ENCODE data around the gene PCDHGB5. TPM values are rescaled to one million over a fixed set of nuclear protein-coding genes. Genes with fewer than 3 reads are reported as not detected.
"Not testable (repeated sequence)": the region's sequence is repeated elsewhere in the genome, so short reads cannot be mapped to it uniquely, and the experiment has no call there.

Gene PCDHGB5
- total and polyA plus RNA-seq, 8 donors: 1.1 to 7.9 (median 4.5) TPM

DNA sequence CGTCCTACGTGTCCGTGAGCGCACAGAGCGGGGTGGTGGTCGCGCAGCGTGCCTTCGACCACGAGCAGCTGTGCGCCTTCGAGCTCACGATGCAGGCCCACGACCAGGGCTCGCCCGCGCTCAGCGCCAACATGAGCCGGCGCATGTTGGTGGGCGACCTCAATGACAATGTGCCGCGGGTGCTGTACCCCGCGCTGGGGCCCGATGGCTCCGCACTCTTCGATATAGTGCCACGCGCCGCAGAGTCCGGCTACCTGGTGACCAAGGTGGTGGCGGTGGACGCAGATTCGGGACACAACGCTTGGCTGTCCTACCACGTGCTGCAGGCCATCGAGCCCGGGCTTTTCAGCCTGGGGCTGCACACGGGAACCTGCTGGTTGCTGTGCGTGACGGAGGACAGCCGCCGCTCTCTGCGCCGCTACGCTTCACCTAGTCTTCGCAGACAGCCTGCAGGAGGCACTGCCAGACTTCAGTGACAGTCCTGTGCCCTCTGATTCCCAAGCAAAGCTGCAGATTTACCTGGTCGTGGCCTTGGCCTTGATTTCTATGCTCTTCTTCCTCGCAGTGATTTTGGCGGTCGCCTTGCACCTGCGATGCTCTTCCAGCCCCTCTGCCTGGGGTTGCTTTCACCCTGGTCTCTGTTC, 30.2 kb downstream of the PCDHGB5 start:
- FAIRE-seq (no peak), ATAC-seq (no peak), DNase-seq (peak in 1 of 6 donors; percentile 44)
- Histone ChIP-seq H3K4me3 (no peak overlapping the region), H3K27ac (no peak overlapping the region), H3K4me1 (no peaks in the 10 kb centered on the region), H3K9me3 (peaks cover 0 to 44% (median 0%) of the 10 kb centered on the region in 4 donors), H3K27me3 (no peaks in the 10 kb centered on the region), H3K36me3 (no peaks in the 10 kb centered on the region)
- WGBS, 2 donors: 27 to 33% methylated on average over 53 of the region's 53 CpGs
- intact Hi-C loops (cut with DNase I): loop anchor here in 1 of 3 donors (10.0 kb wide), 1 partner anchor 63 kb away; the partner anchor contains the start of gene PCDHGA5
- TF ChIP-seq CTCF (IDR thresholded peaks at IDR 0.05): no peak

- WGBS, 2 donors: 10% methylated on average over 33 of the region's 33 CpGs
- Histone ChIP-seq H3K4me3 (peak within 1 kb of the TSS in 1 of 4 donors; percentile 13), H3K27me3 (no peaks in the 10 kb centered on the region), H3K4me1 (no peaks in the 10 kb centered on the region), H3K27ac (no peak within 1 kb of the TSS), H3K9me3 (peaks cover 0 to 33% (median 0%) of the 10 kb centered on the region in 4 donors), H3K36me3 (no peaks in the 10 kb centered on the region)
- DNase-seq (no peak), FAIRE-seq (no peak), ATAC-seq (peak in 3 of 4 donors; percentile 55 to 84 (median 74))
- no peak for TF ChIP-seq CTCF (IDR thresholded peaks at IDR 0.05)
- intact Hi-C loops (cut with DNase I): no loop called here
Observed at GRCh38 chr5:141430332-141431113, 32.8 kb downstream of the PCDHGB5 start, which contains the start of gene PCDHGA12. Gene PCDHGA12 (plus strand): TSS chr5:141430507. CDS start chr5:141430760, 253 bp downstream.

DNA sequence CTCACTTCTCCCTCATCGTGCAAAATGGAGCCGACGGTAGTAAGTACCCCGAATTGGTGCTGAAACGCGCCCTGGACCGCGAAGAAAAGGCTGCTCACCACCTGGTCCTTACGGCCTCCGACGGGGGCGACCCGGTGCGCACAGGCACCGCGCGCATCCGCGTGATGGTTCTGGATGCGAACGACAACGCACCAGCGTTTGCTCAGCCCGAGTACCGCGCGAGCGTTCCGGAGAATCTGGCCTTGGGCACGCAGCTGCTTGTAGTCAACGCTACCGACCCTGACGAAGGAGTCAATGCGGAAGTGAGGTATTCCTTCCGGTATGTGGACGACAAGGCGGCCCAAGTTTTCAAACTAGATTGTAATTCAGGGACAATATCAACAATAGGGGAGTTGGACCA, 33.5 kb downstream of the PCDHGB5 start:
- 10% methylated on average over 37 of the region's 37 CpGs for WGBS, 2 donors
- DNase-seq (peak in 1 of 6 donors; percentile 40), FAIRE-seq (no peak), ATAC-seq (peak in 2 of 4 donors; percentile 24 to 60)
- Histone ChIP-seq H3K4me1 (no peaks in the 10 kb centered on the region), H3K9me3 (peaks cover 0 to 27% (median 0%) of the 10 kb centered on the region in 4 donors), H3K36me3 (no peaks in the 10 kb centered on the region), H3K27ac (no peak overlapping the region), H3K4me3 (peak overlapping the region in 1 of 4 donors; percentile 13), H3K27me3 (no peaks in the 10 kb centered on the region)
- TF ChIP-seq CTCF (IDR thresholded peaks at IDR 0.05): no peak
- intact Hi-C loops (cut with DNase I): no loop called here

- H3K27ac ChIP-seq; ATAC-seq; H3K36me3 ChIP-seq; H3K4me1 ChIP-seq; FAIRE-seq; H3K4me3 ChIP-seq; intact Hi-C loops (cut with DNase I); H3K27me3 ChIP-seq: not testable (repeated sequence)
- peaks cover 0 to 26% (median 0%) of the 10 kb centered on the region in 4 donors for H3K9me3 ChIP-seq
- DNase-seq: peak in 1 of 6 donors; percentile 32
- WGBS, 2 donors: 19 to 22% methylated on average over 18 to 38 of the region's 38 CpGs
Observed at GRCh38 chr5:141432308-141432707, 34.6 kb downstream of the PCDHGB5 start.

DNA sequence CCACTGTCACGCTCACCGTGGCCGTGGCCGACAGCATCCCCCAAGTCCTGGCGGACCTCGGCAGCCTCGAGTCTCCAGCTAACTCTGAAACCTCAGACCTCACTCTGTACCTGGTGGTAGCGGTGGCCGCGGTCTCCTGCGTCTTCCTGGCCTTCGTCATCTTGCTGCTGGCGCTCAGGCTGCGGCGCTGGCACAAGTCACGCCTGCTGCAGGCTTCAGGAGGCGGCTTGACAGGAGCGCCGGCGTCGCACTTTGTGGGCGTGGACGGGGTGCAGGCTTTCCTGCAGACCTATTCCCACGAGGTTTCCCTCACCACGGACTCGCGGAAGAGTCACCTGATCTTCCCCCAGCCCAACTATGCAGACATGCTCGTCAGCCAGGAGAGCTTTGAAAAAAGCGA, 35.0 kb downstream of the PCDHGB5 start:
- H3K27me3 ChIP-seq; H3K4me1 ChIP-seq; FAIRE-seq; H3K27ac ChIP-seq; H3K36me3 ChIP-seq; H3K4me3 ChIP-seq; ATAC-seq; intact Hi-C loops (cut with DNase I): not testable (repeated sequence)
- H3K9me3 ChIP-seq: peaks cover 0 to 22% (median 0%) of the 10 kb centered on the region in 4 donors
- WGBS, 2 donors: 16 to 17% methylated on average over 24 to 29 of the region's 29 CpGs
- DNase-seq: peak in 1 of 6 donors; percentile 20

Measured in pancreas (tissue), 10 donors.